Measurements from ENCODE around the gene TEX52. TPM values are rescaled to one million over a fixed set of nuclear protein-coding genes. Genes with fewer than 3 reads are reported as not detected.

Gene TEX52
- total RNA-seq, 1 experiment from 2014 or later, result not detected

GRCh38 chr12:2842948-2843347 is 13.9 kb downstream of the TEX52 start:
- BruUV-seq (replicated peaks), result no TSS peak
- Mint-ChIP-seq H3K27ac (ENCODE audit: unreplicated experiment) (no peak overlapping the region), H3K4me1 (ENCODE audit: low read depth, unreplicated experiment) (no peaks in the 10 kb centered on the region), H3K4me3 (ENCODE audit: low read depth, unreplicated experiment) (no peak overlapping the region), H3K27me3 (ENCODE audit: unreplicated experiment) (no peaks in the 10 kb centered on the region), H3K9me3 (ENCODE audit: low read depth, unreplicated experiment) (no peaks in the 10 kb centered on the region), H3K36me3 (ENCODE audit: insufficient read depth, unreplicated experiment) (peaks cover 14% of the 10 kb centered on the region)
- no peak for TF ChIP-seq CTCF (IDR thresholded peaks at IDR 0.05; ENCODE audit: unreplicated experiment)
- CTCF ChIA-PET, result interaction anchor here (0.6 kb wide), 1 partner anchor 217 kb away, joined by 3 read pairs; no protein-coding TSS in a partner anchor
- no peak for DNase-seq
- intact Hi-C loops (cut with micrococcal nuclease; ENCODE audit: unreplicated experiment), result no loop called here

GRCh38 chr12:2841056-2841650 is 15.7 kb downstream of the TEX52 start:
- Mint-ChIP-seq H3K36me3 (ENCODE audit: insufficient read depth, unreplicated experiment) (peaks cover 14% of the 10 kb centered on the region), H3K4me3 (ENCODE audit: low read depth, unreplicated experiment) (no peak overlapping the region), H3K4me1 (ENCODE audit: low read depth, unreplicated experiment) (no peaks in the 10 kb centered on the region), H3K9me3 (ENCODE audit: low read depth, unreplicated experiment) (no peaks in the 10 kb centered on the region), H3K27ac (ENCODE audit: unreplicated experiment) (no peak overlapping the region), H3K27me3 (ENCODE audit: unreplicated experiment) (no peaks in the 10 kb centered on the region)
- CTCF ChIA-PET, result interaction anchor here (0.6 kb wide), 1 partner anchor 99 kb away, joined by 7 read pairs; no protein-coding TSS in a partner anchor
- DNase-seq, result no peak
- no TSS peak for BruUV-seq (replicated peaks)
- intact Hi-C loops (cut with micrococcal nuclease; ENCODE audit: unreplicated experiment), result no loop called here
- no peak for TF ChIP-seq CTCF (IDR thresholded peaks at IDR 0.05; ENCODE audit: unreplicated experiment)

- no peak for DNase-seq
- no peak overlapping the region for H3K27ac Mint-ChIP-seq (ENCODE audit: unreplicated experiment)
- CTCF ChIA-PET, result interaction anchor here (0.7 kb wide), 1 partner anchor 12 kb away, joined by 4 read pairs; no protein-coding TSS in a partner anchor
- TF ChIP-seq CTCF (IDR thresholded peaks at IDR 0.05; ENCODE audit: unreplicated experiment), result no peak
- no TSS peak for BruUV-seq (replicated peaks)
- H3K4me3 Mint-ChIP-seq (ENCODE audit: low read depth, unreplicated experiment), result no peak overlapping the region
- H3K27me3 Mint-ChIP-seq (ENCODE audit: unreplicated experiment), result no peaks in the 10 kb centered on the region
- peaks cover 5% of the 10 kb centered on the region for H3K36me3 Mint-ChIP-seq (ENCODE audit: insufficient read depth, unreplicated experiment)
- intact Hi-C loops (cut with micrococcal nuclease; ENCODE audit: unreplicated experiment), result no loop called here
- H3K4me1 Mint-ChIP-seq (ENCODE audit: low read depth, unreplicated experiment), result no peaks in the 10 kb centered on the region
- no peaks in the 10 kb centered on the region for H3K9me3 Mint-ChIP-seq (ENCODE audit: low read depth, unreplicated experiment)
Observed at GRCh38 chr12:2836574-2836973, 20.3 kb downstream of the TEX52 start.

GRCh38 chr12:2835691-2836403 is 21.0 kb downstream of the TEX52 start:
- no peak for TF ChIP-seq CTCF (IDR thresholded peaks at IDR 0.05; ENCODE audit: unreplicated experiment)
- BruUV-seq (replicated peaks), result no TSS peak
- Mint-ChIP-seq H3K27ac (ENCODE audit: unreplicated experiment) (no peak overlapping the region), H3K36me3 (ENCODE audit: insufficient read depth, unreplicated experiment) (peaks cover 5% of the 10 kb centered on the region), H3K27me3 (ENCODE audit: unreplicated experiment) (no peaks in the 10 kb centered on the region), H3K4me1 (ENCODE audit: low read depth, unreplicated experiment) (no peaks in the 10 kb centered on the region), H3K4me3 (ENCODE audit: low read depth, unreplicated experiment) (no peak overlapping the region), H3K9me3 (ENCODE audit: low read depth, unreplicated experiment) (no peaks in the 10 kb centered on the region)
- intact Hi-C loops (cut with micrococcal nuclease; ENCODE audit: unreplicated experiment), result no loop called here
- CTCF ChIA-PET, result interaction anchor here (0.7 kb wide), 1 partner anchor 12 kb away, joined by 4 read pairs; no protein-coding TSS in a partner anchor
- no peak for DNase-seq
